SU-DHL-6 (cell line): Measurements from ENCODE around the gene TRA2B.

ENCODE experiments used
- H2AFZ ChIP-seq: fragments of 200-600 bp; sonication (generic); 2 replicates; pipeline ENCODE4 v1.6.1; 2014; ENCODE audit warnings: low read depth, mild to moderate bottlenecking, moderate library complexity, mixed read lengths, antibody characterized with exemption, low read length; ENCODE audit not compliant: severe bottlenecking
- H3F3A ChIP-seq: fragments of 200-600 bp; shearing (Covaris generic); 2 replicates; pipeline ENCODE4 v1.6.0; 2016; ENCODE audit warnings: antibody characterized with exemption, mild to moderate bottlenecking; ENCODE audit not compliant: insufficient read depth
- H3K27ac ChIP-seq: fragments of 200-600 bp; sonication (generic); 2 replicates; pipeline ENCODE4 v1.5.1; 2016; ENCODE audit warnings: low read depth, mild to moderate bottlenecking, low read length, moderate library complexity, mixed read lengths
- H3K27me3 ChIP-seq: fragments of 200-600 bp; sonication (generic), shearing (Covaris generic); 2 replicates; pipeline ENCODE4 v1.6.0; 2014; ENCODE audit warnings: mild to moderate bottlenecking, low read length
- H3K36me3 ChIP-seq: fragments of 200-600 bp; sonication (generic); 2 replicates; pipeline ENCODE4 v1.6.1; 2014; ENCODE audit warnings: mild to moderate bottlenecking, low read length, mixed read lengths
- H3K4me2 ChIP-seq: fragments of 300-600, 200-600 bp; shearing (Covaris generic), sonication (generic); 2 replicates; pipeline ENCODE4 v1.6.0; 2014; ENCODE audit warnings: low read length, low read depth, mild to moderate bottlenecking; ENCODE audit not compliant: poor library complexity, severe bottlenecking
- H3K4me3 ChIP-seq: fragments of 200-600 bp; sonication (generic); 2 replicates; pipeline ENCODE4 v1.5.1; 2014; ENCODE audit warnings: antibody characterized with exemption, low read length, mild to moderate bottlenecking, mixed read lengths; ENCODE audit not compliant: insufficient read depth, poor library complexity, severe bottlenecking
- H3K79me2 ChIP-seq: fragments of 200-600 bp; sonication (generic); 2 replicates; pipeline ENCODE4 v1.6.1; 2014; ENCODE audit warnings: mild to moderate bottlenecking, low read length, moderate library complexity; ENCODE audit not compliant: insufficient read depth
- H3K9ac ChIP-seq: fragments of 200-600 bp; sonication (generic); 2 replicates; pipeline ENCODE4 v1.7.0; 2014; ENCODE audit warnings: mild to moderate bottlenecking, low read length
- H3K9me2 ChIP-seq: fragments of 200-600 bp; sonication (generic); replicated peaks from 2 replicates; pipeline ENCODE4 v1.6.1; 2014; ENCODE audit warnings: low read length; ENCODE audit not compliant: insufficient read depth
- H3K9me3 ChIP-seq: fragments of 200-600 bp; sonication (generic); 2 replicates; pipeline ENCODE4 v1.6.1; 2014; ENCODE audit warnings: low read length, mixed read lengths; ENCODE audit not compliant: insufficient read depth
- H4K20me1 ChIP-seq: fragments of 200-600 bp; sonication (generic); 2 replicates; pipeline ENCODE4 v1.6.1; 2014; ENCODE audit warnings: low read depth, mild to moderate bottlenecking, antibody characterized with exemption, low read length, moderate library complexity, mixed read lengths
- CTCF ChIP-seq: fragments of 200-600 bp; sonication (generic); IDR thresholded peaks from one replicate; pipeline ENCODE4 v1.5.1; 2017; ENCODE audit warnings: antibody characterized with exemption, mild to moderate bottlenecking, low read length, moderate library complexity; ENCODE audit not compliant: insufficient read depth, poor library complexity, severe bottlenecking
- EZH2phosphoT487 ChIP-seq: fragments of 200-600 bp; sonication (generic), shearing (Covaris generic); conservative IDR thresholded peaks from 2 replicates; pipeline ENCODE4 v1.6.1; 2018; ENCODE audit warnings: mild to moderate bottlenecking, antibody characterized with exemption, low read length, moderate library complexity, mixed read lengths

TRA2B gene

GRCh38 chr3:185930393-185931107 is 7.3 kb downstream of the TRA2B start:
- Histone ChIP-seq H3K27me3 (no peaks in the 10 kb centered on the region), H3K9me2 (no peaks in the 10 kb centered on the region), H3K9ac (no peak overlapping the region), H4K20me1 (peaks cover 100% of the 10 kb centered on the region), H2AFZ (no peak overlapping the region), H3K27ac (no peak overlapping the region), H3K36me3 (peaks cover 68% of the 10 kb centered on the region), H3K4me2 (peak overlapping the region; percentile 98), H3K79me2 (peaks cover 100% of the 10 kb centered on the region), H3K9me3 (no peaks in the 10 kb centered on the region), H3K4me3 (no peak overlapping the region), H3F3A (peaks cover 57% of the 10 kb centered on the region)
- TF ChIP-seq EZH2phosphoT487 (no peak), CTCF (no peak)

- H3K4me3 ChIP-seq, result no peak overlapping the region
- peaks cover 67% of the 10 kb centered on the region for H3F3A ChIP-seq
- no peaks in the 10 kb centered on the region for H3K9me3 ChIP-seq
- H4K20me1 ChIP-seq, result peaks cover 100% of the 10 kb centered on the region
- peaks cover 77% of the 10 kb centered on the region for H3K36me3 ChIP-seq
- H3K4me2 ChIP-seq, result peak overlapping the region; percentile 98
- H3K9ac ChIP-seq, result no peak overlapping the region
- no peaks in the 10 kb centered on the region for H3K9me2 ChIP-seq
- TF ChIP-seq EZH2phosphoT487 (no peak), CTCF (no peak)
- no peaks in the 10 kb centered on the region for H3K27me3 ChIP-seq
- peaks cover 100% of the 10 kb centered on the region for H3K79me2 ChIP-seq
- no peak overlapping the region for H2AFZ ChIP-seq
- H3K27ac ChIP-seq, result no peak overlapping the region
Observed at GRCh38 chr3:185929192-185930151, 8.3 kb downstream of the TRA2B start.

- Histone ChIP-seq H3K27ac (no peak overlapping the region), H3K36me3 (peaks cover 87% of the 10 kb centered on the region), H3K9me3 (no peaks in the 10 kb centered on the region), H3K27me3 (no peaks in the 10 kb centered on the region), H3K4me3 (no peak overlapping the region), H4K20me1 (peaks cover 100% of the 10 kb centered on the region), H2AFZ (no peak overlapping the region), H3K4me2 (peak overlapping the region; percentile 98), H3K9ac (no peak overlapping the region), H3K9me2 (no peaks in the 10 kb centered on the region), H3K79me2 (peaks cover 100% of the 10 kb centered on the region), H3F3A (peaks cover 74% of the 10 kb centered on the region)
- TF ChIP-seq EZH2phosphoT487 (no peak), CTCF (no peak)
Observed at GRCh38 chr3:185928496-185928895, 9.3 kb downstream of the TRA2B start.
